Vagina (tissue), 2 donors: ENCODE measurements around the gene DUOXA2.

Source experiments
- POLR2AphosphoS5 ChIP-seq, 2 donors: sonication (generic); formaldehyde crosslinking; IDR thresholded peaks; one replicate each; pipeline ENCODE4 v1.9.0; 2017; ENCODE audit warnings: antibody characterized with exemption in 2 of 2, mild to moderate bottlenecking in 2 of 2, low read depth in 1 of 2; ENCODE audit not compliant: insufficient read depth in 1 of 2
- TF ChIP-seq, protein P1 (sequence below), 3 experiments: fragments of 450-650 bp in 2 of 3; fragments of 200-600 bp in 1 of 3; sonication (generic) in 1 of 3; IDR thresholded peaks; one replicate each; pipeline ENCODE4 v1.5.1; 2017 to 2019; ENCODE audit warnings: antibody characterized with exemption in 3 of 3, mild to moderate bottlenecking in 2 of 3, moderate library complexity in 2 of 3

DNA sequence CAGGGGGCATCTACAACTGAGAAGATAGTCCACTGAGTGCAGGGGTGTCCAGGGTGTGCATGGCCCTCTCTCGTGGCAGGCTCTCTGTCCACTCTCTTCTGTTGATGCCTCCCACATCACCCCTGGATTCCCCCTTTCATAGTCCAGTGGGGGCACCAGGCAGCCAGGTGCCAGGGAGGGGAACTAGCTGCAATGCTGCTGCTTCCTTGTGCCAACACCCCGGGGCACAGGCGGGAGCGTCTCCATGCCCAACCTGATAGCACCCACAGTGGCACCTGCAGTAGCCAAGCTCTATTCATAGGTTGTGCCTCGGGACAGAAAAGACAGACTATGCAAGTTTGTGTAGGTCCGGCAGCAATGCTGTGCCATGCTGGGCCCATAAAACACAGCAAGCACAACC is 11.9 kb upstream of the DUOXA2 start:
- no peak for TF ChIP-seq POLR2AphosphoS5 (IDR thresholded peaks at IDR 0.05; ENCODE audit: insufficient read depth in 1 of 2, low read depth in 1 of 2)
- TF ChIP-seq, protein P1, sequence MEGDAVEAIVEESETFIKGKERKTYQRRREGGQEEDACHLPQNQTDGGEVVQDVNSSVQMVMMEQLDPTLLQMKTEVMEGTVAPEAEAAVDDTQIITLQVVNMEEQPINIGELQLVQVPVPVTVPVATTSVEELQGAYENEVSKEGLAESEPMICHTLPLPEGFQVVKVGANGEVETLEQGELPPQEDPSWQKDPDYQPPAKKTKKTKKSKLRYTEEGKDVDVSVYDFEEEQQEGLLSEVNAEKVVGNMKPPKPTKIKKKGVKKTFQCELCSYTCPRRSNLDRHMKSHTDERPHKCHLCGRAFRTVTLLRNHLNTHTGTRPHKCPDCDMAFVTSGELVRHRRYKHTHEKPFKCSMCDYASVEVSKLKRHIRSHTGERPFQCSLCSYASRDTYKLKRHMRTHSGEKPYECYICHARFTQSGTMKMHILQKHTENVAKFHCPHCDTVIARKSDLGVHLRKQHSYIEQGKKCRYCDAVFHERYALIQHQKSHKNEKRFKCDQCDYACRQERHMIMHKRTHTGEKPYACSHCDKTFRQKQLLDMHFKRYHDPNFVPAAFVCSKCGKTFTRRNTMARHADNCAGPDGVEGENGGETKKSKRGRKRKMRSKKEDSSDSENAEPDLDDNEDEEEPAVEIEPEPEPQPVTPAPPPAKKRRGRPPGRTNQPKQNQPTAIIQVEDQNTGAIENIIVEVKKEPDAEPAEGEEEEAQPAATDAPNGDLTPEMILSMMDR (IDR thresholded peaks at IDR 0.05): no peak
